Measurements from ENCODE around the gene SOWAHA. TPM values are rescaled to one million over a fixed set of nuclear protein-coding genes. Genes with fewer than 3 reads are reported as not detected.

The SOWAHA gene
- total RNA-seq, 1 experiment from 2014 or later: 0.02 TPM

DNA sequence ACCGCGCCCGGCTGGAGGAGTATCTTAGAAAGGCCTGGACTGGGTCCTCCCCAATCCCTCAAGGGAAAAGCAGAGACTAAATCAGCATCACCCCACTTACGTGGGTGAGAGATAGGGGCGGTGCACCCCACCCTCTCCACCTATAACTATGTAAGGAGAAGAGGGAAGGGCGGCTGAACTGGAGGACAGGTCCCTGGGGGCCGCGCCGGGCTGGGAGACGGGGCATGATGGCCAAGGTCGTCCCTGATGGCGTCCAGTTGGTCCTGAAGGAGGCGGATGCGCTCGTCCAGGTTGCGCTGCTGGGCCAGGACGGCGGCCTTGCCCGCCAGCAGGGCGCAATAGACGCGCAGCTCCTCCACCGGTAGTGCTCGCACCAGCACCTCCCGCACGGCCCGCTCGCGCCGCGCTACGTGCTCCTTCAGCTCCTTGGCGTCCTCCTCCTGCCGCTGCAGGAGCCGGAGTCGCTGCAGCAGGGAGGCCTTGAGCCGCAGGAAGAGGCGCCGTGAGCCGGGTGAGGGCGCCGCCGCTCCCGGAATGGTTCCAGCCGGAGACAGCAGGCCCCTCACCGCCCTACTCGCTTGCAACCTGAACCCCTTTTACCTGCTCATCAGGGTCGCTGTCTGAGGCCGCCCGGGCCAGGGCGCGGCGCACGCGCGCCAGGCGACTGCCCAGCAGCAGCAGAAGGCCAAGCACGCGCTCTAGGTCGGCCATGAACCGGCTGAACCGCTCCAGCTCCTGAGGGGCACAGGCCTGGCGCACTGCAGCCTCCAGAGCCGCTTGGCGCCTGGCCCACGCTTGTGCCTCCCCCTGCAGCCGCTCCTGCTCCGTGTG, 9.8 kb downstream of the SOWAHA start:
- Histone ChIP-seq H3K36me3 (no peaks in the 10 kb centered on the region), H3K4me1 (peaks cover 17% of the 10 kb centered on the region), H3K4me3 (no peak overlapping the region), H3K27ac (no peak overlapping the region), H3K9me3 (replicated peaks) (no peaks in the 10 kb centered on the region), H3K27me3 (no peaks in the 10 kb centered on the region)
- no peak for DNase-seq

DNA sequence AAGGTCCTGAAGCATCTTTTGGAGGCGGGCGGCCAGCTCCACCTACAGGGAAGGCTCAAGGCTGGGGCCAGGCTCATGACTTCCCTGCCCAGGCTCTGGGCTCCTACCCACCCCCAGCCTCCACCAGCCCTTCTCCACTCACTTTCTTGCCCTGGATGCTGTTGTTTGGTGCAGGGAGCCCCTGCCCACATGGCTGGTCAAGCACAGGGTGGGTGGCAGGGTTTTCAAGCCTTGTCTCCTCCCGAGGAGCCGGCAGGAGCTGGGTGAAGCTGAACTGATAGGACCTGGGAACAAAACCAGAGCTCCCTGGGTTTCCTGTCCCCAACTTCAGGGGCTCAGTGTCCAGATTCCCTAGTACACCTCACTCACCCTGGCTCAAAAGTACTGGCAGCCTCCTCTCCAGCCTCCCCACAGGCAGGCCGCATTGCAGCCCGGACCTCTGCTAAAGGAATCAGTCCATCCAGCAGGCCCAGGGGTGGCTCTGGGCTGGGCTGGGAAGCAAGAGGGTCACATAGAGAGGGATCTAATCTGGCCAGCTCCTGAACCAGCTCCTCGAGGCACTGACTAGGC, 10.5 kb downstream of the SOWAHA start:
- Histone ChIP-seq H3K4me3 (no peak overlapping the region), H3K27me3 (no peaks in the 10 kb centered on the region), H3K9me3 (replicated peaks) (no peaks in the 10 kb centered on the region), H3K27ac (no peak overlapping the region), H3K36me3 (no peaks in the 10 kb centered on the region), H3K4me1 (peaks cover 17% of the 10 kb centered on the region)
- no peak for DNase-seq

DNA sequence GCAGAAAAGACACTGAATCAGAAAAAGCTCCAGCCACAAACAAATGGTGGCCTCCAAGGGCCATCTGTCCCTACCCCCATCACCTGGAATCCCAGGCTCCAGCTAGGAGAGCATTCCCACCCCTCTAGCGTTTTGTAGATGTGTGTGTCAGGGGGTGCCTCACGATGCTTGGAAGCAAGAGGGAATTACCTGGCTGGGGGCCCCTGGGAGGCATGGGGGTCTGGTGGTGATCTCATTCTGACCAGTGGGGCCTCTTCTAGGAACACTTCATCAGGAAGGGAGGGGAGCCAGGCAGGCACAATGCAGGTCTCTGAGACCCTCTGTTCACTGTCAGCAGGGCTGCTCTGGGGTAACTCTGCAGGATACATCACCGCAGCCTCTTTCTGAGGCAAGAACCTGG, 11.3 kb downstream of the SOWAHA start:
- no peak overlapping the region for H3K4me3 ChIP-seq

DNA sequence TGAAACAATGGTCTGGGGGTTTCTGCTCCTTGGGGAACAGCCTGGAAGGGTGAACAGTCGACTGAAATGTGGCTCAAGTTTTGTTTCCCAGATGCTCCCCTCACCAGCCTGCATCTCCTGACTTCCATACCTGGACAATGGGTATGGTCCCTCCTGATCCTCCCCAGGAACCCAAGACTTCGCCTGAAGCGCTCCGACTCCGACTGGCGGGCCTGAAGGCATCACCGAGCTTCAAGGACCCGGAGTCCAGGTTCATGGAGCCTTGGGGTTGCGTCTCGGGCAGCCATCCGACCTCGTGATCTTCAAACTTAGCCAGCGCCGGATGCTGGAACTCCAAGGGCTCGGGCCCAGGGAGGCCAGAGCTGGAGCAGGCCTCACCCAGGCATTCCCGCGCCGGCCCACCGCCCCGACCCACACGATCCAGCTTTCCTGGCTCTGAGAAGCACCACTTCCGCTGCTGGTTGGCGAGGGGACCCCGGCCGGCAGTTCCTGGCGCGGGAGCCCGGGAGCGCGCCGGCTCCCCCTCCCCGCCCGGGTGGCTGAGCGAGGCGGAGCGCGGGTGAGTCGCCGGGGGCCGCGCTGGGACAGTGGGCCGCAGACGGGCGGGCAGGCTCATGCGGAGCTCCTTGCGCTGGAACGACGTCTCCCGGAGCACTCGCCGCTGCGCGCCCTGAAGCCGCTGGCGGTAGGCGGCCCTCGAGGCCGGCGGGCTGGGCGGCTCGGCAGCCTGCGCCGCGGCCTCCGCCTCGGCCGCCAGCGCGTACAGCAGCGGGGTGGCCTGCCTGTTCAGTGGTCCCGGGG, 12.1 kb downstream of the SOWAHA start:
- no peak overlapping the region for H3K4me3 ChIP-seq
- no peaks in the 10 kb centered on the region for H3K36me3 ChIP-seq
- H3K4me1 ChIP-seq: peaks cover 17% of the 10 kb centered on the region
- H3K9me3 ChIP-seq (replicated peaks): no peaks in the 10 kb centered on the region
- no peak for DNase-seq
- no peak overlapping the region for H3K27ac ChIP-seq
- no peaks in the 10 kb centered on the region for H3K27me3 ChIP-seq

More for the DNA sequence above, 11.3 kb downstream of the SOWAHA start:
- Histone ChIP-seq H3K36me3 (no peaks in the 10 kb centered on the region), H3K4me1 (peaks cover 17% of the 10 kb centered on the region), H3K27me3 (no peaks in the 10 kb centered on the region), H3K9me3 (replicated peaks) (no peaks in the 10 kb centered on the region), H3K27ac (no peak overlapping the region)
- no peak for DNase-seq

DNA sequence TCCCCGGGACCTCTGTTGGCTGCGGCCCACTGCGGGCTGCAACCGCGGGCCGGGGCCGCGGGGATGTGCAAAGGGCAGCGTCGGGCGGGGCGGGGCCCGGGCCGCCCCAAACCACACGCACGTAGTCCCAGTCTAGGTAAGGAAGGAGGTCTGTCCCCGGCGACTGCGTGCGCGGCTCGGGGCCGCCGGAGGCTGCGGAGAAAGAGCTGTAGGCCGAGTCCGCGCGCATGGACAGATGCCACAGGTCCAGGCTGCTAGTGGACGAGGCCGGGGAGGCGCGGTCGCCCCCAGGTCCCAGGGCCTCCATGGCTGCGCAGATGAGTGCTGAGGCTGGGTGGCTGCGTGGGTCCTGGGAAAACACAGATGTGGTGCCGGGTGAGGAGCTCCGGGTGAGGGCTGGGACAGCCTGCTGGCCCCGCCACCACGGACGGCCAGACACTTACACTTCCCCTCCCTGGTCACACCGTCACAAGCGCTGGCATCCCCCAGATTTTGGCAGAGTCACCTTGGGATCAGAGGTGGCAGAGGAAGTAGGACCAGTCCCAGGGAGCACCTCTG, 12.8 kb downstream of the SOWAHA start:
- Histone ChIP-seq H3K27me3 (no peaks in the 10 kb centered on the region), H3K4me3 (no peak overlapping the region), H3K9me3 (replicated peaks) (no peaks in the 10 kb centered on the region), H3K27ac (no peak overlapping the region), H3K36me3 (no peaks in the 10 kb centered on the region), H3K4me1 (peaks cover 12% of the 10 kb centered on the region)
- DNase-seq: no peak

DNA sequence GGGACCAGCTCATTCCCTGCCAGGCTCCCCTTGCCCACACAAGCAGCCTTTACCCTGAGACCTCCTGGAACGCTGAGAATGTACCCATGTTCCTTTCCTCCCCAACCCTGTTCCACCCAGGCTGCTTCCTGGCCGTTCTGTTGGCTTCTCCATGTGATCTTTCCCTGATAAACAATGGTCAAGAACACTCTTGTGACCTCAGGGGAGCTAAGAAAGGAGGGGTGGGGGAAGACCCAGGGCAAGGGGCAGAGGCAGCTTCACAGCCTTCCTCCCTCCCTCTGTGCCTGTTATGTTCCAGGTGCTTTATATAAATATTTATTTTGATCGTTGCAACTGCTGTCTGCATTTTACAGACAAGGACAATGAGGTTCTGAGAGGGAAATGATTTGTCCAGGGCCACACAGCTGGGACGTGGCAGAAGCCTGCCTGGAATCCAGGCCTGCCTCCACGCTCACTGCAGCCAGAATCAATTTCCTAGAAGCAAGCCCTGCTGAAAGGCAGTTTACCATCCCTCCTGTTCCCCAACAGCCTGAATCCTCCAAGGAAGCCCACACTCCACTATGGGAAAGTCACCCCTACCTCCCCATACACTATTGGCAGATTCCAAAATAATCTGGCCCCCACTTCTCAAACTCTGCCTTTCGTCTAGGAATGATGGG, 13.5 kb downstream of the SOWAHA start:
- Histone ChIP-seq H3K4me3 (no peak overlapping the region), H3K9me3 (replicated peaks) (no peaks in the 10 kb centered on the region), H3K27me3 (no peaks in the 10 kb centered on the region), H3K36me3 (no peaks in the 10 kb centered on the region), H3K4me1 (peaks cover 6% of the 10 kb centered on the region), H3K27ac (no peak overlapping the region)
- no peak for DNase-seq

DNA sequence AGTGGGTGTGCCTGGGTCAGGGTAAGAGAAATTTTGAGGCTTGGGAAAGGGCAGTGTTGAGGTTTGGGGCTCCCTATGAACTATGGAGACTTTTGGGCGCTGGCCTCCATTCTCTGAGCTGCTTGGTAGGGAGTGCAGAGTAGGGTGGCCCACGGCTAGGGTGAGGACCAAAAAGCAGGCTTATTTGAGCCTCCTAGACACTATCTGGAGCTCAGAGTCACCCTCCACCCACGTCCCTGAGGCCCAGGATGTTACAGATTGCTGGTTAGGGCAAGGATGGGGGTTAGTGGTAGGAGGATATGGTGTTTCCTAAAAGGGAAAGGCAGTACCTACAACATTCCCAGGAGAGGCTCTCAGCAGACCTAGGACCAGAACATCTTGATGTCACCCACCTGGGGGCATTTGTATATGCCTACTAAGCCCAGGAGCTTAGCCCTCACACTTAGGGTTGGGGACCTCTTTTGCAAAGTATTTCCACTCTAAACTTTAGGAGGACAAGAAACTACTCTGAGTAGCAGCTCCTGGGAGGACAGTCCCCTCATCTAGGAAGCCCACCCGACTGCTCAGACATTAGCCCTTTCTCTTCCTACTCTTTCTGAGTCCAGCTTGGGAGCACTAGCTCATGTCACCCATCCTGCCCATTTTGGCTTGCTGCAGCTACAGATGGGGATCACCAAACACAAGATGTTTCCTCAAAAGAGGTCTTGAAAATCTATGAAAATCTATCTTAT, 15.0 kb downstream of the SOWAHA start:
- no peak overlapping the region for H3K4me3 ChIP-seq
- DNase-seq: no peak
- no peaks in the 10 kb centered on the region for H3K4me1 ChIP-seq
- H3K27me3 ChIP-seq: no peaks in the 10 kb centered on the region
- no peak overlapping the region for H3K27ac ChIP-seq
- no peaks in the 10 kb centered on the region for H3K9me3 ChIP-seq (replicated peaks)
- no peaks in the 10 kb centered on the region for H3K36me3 ChIP-seq

DNA sequence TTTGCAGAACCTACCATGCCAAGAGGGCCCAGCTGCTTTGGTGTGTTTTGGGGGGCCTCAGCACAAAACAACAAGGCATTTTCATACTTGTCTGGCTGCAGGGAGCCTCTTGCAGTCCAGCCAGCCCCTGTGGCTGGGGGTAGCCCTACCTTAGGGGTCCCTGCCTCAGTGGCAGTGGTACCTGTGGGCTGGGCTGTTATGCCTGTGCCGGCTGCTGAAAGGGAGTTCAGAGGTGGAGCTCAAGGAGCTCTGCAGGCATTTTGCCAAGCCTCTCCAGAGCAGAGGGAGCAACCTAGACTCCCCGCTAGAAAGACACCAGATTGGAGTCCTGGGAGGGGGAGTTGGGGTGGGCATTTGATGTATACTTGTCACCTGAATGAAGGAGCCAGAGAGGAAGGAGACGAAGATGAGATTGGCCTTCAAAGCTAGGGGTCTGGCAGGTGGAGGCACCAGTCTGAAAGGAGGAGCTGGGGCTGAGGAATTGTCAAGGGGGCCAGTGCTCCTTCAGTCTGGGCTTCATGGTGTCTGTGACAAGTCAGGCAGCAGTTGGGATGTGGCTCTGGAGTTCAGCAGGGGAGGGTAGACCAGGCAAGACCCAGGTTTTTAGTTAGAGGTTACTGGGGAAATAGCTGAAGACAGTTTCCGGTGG, 15.9 kb downstream of the SOWAHA start:
- H3K9me3 ChIP-seq (replicated peaks): no peaks in the 10 kb centered on the region
- no peak overlapping the region for H3K27ac ChIP-seq
- no peaks in the 10 kb centered on the region for H3K36me3 ChIP-seq
- H3K27me3 ChIP-seq: no peaks in the 10 kb centered on the region
- H3K4me3 ChIP-seq: no peak overlapping the region
- DNase-seq: no peak
- H3K4me1 ChIP-seq: no peaks in the 10 kb centered on the region

DNA sequence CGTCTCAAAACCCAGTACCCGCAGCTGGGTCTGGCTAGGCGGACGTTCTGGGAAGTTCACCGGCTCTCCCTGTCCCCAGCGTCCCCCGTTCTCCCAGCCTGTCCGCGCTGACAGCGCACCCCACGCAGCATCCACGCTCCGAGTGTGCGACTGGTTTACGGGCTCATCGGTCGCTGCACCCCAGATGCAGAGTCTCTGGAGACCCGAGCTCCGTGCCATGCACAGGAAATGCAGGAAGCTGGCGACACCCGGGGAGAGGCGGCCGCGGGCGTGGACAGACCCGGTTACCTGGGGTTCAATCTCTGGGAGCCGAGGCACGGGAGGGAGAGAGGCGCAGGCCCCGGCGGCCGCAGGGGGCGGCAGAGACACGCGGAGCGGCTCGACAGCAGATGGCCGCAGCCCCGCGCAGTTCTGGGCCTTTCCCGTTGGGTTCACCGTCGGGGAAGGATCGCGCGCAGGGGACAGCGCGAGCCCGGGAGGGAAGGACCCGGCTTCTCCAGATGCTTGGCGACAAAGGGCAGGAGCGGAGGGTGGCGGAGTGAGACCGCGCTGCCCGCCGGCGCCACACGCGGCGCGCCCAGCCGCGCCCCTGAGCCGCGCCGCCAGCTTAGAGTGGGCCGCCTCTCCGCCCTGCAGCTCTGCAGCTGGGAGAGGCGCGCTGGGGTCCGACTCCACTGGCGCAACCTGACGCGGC, 16.8 kb downstream of the SOWAHA start:
- Histone ChIP-seq H3K27me3 (no peaks in the 10 kb centered on the region), H3K36me3 (no peaks in the 10 kb centered on the region), H3K9me3 (replicated peaks) (no peaks in the 10 kb centered on the region), H3K4me3 (peak overlapping the region; percentile 69), H3K4me1 (no peaks in the 10 kb centered on the region), H3K27ac (no peak overlapping the region)
- DNase-seq: peak; percentile 72 to 77

DNA sequence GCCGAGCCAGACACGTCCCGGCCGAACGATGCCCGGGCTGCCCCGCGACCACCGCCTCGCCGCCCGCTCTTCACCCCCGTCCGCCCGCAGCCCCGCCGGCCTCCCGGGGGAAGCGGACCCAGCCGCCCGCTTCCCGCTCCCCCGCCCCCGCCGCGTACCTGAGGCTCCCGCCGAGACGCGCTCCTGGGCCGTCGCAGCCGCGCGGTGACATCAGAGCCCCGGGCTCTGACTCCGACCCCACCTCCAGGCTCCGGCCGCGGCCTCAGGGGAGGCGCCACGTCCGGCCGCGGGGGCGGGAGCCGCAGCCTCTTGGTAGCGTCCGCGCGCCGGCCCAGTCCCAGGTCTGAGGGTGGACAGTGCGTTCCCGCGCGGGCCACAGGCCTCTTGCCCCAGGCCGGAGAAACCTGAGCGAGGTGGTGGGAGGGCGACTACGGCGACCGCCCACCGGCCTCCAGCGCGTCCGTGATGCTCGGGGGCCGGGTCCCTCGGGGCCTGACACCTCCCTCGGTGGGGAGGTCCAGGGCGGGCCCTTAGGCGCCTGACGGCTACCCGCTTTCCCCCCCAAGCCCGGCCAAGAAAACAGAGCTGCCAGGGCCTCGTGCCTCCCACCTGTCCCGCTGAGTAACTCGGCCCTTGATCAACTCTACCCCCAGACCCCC, 17.5 kb downstream of the SOWAHA start, which contains the start of gene SHROOM1:
TSS of gene SHROOM1 (minus strand) at position 212 of the 659 bp plus-strand sequence. CDS start 4,507 bp downstream, outside the sequence.
- peak; percentile 33 to 42 for DNase-seq

DNA sequence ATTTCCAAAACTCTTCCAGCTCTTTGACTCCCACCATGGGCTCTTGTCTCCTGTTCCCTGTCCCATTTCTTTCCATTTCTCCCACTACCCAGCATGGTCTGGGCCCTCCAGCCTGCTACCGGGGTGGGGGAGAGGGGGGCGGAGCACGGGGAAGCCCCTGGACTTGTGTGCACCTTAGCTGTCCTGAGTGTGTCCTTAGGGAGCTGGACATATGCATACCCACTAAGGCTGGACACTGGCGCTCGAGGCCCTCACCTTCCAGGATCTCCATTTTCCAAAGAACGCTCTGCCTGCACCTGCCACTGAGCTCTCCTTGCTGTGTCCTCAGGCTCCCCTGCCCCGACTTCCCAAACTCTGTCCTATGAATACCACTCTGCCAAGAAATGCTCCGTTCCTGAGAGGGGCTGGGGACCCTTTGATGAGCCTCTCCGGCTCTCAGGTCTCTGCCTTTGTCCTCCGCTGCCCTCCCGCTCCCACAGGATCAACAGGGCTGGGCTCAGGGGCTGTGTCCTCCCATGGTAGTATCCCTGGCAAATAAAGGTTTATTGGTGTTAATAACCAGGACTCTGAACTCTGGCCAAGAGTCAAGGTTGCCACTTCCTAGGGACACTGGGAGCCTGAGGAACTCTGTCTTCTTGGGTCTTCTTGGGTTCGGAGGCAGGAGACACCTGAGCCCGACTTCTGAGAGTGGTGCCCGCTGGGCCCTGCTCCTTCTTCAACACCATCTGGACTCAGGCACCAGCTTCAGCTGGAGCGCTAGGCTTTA, 18.2 kb downstream of the SOWAHA start:
- no peak overlapping the region for H3K27ac ChIP-seq
- no peak for DNase-seq
- H3K27me3 ChIP-seq: no peaks in the 10 kb centered on the region
- peak overlapping the region; percentile 69 for H3K4me3 ChIP-seq
- H3K9me3 ChIP-seq (replicated peaks): no peaks in the 10 kb centered on the region
- H3K4me1 ChIP-seq: no peaks in the 10 kb centered on the region
- H3K36me3 ChIP-seq: no peaks in the 10 kb centered on the region

More for the DNA sequence above, 17.5 kb downstream of the SOWAHA start, which contains the start of gene SHROOM1:
- Histone ChIP-seq H3K9me3 (replicated peaks) (no peaks in the 10 kb centered on the region), H3K27me3 (no peaks in the 10 kb centered on the region), H3K36me3 (no peaks in the 10 kb centered on the region), H3K4me3 (peak within 1 kb of the TSS; percentile 69), H3K4me1 (no peaks in the 10 kb centered on the region), H3K27ac (no peak within 1 kb of the TSS)

DNA sequence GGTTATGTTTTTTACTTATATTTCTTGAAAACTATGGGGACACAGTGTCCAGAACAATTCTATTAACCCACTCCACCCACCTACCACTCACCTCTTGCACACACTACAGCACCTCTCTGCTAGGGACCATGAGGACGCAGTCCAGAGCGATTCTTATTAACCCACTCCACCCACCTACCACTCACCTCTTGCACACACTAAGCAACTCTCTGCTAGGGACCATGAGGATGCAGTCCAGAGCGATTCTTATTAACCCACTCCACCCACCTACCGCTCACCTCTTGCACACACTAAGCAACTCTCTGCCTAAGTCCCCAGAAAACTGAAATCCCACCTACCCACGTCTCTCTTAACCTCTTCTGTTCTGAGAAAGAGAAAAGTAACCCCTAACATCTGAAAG, 19.5 kb downstream of the SOWAHA start:
- Histone ChIP-seq H3K27ac (no peak overlapping the region), H3K27me3 (no peaks in the 10 kb centered on the region), H3K9me3 (replicated peaks) (no peaks in the 10 kb centered on the region), H3K4me1 (no peaks in the 10 kb centered on the region), H3K36me3 (no peaks in the 10 kb centered on the region), H3K4me3 (no peak overlapping the region)
- DNase-seq: no peak

Measured in SJCRH30 (cell line).